Activated T-helper 1 cell treated with anti-CD3 and anti-CD28 coated beads, Interleukin-12 subunit alpha, Interleukin-12 subunit beta, Interleukin-2, Interleukin-4 antibody, amounts not matched to agents 30 ng/mL and 10 ng/mL and 1 ng/mL, durations not matched to agents 14 hours and 24 hours and 36 hours (primary cell): ENCODE measurements around the gene MAP3K10. TPM values are rescaled to one million over a fixed set of nuclear protein-coding genes. Genes with fewer than 3 reads are reported as not detected.

Source experiments
- DNase-seq: peaks from one replicate; pipeline ENCODE4 v3.0.0; 2021; ENCODE audit warnings: low spot score
- H3K27ac Mint-ChIP-seq: one replicate; pipeline ENCODE4 v1.8.0; 2021; ENCODE audit warnings: mild to moderate bottlenecking, mixed read lengths
- H3K27me3 Mint-ChIP-seq: one replicate; pipeline ENCODE4 v1.8.0; 2022; ENCODE audit warnings: mild to moderate bottlenecking, moderate library complexity, mixed read lengths; ENCODE audit not compliant: insufficient read depth
- H3K36me3 Mint-ChIP-seq: one replicate; pipeline ENCODE4 v1.8.0; 2021; ENCODE audit warnings: low read depth, mixed read lengths
- H3K4me1 Mint-ChIP-seq: one replicate; pipeline ENCODE4 v1.8.0; 2021; ENCODE audit warnings: low read depth, mixed read lengths
- H3K4me3 Mint-ChIP-seq: one replicate; pipeline ENCODE4 v1.8.0; 2021; ENCODE audit warnings: mild to moderate bottlenecking, moderate library complexity, mixed read lengths
- H3K9me3 Mint-ChIP-seq: one replicate; pipeline ENCODE4 v1.8.0; 2021; ENCODE audit warnings: mixed read lengths
- intact Hi-C: fragments of 100-400 bp; cut with micrococcal nuclease; formaldehyde crosslinking; loops from one replicate; pipeline ENCODE4 v1.15.1; 2024
- total RNA-seq: library from RNA; stranded (reverse); gene quantifications from 2 replicates; pipeline ENCODE4 v1.2.3, GENCODE V29; 2022

The MAP3K10 gene
- total RNA-seq, 1 donor from 2014 or later = 19.8 TPM

- Mint-ChIP-seq H3K36me3 (peaks cover 28% of the 10 kb centered on the region), H3K4me3 (no peak overlapping the region), H3K27me3 (no peaks in the 10 kb centered on the region)
Measured at GRCh38 chr19:40255619-40256166, 64.5 kb downstream of the MAP3K10 start.

GRCh38 chr19:40256512-40256911 lies 65.3 kb downstream of the MAP3K10 start:
- DNase-seq = no peak
- peaks cover 29% of the 10 kb centered on the region for H3K36me3 Mint-ChIP-seq
- H3K27ac Mint-ChIP-seq = no peak overlapping the region
- H3K4me1 Mint-ChIP-seq = peaks cover 7% of the 10 kb centered on the region
- H3K27me3 Mint-ChIP-seq = no peaks in the 10 kb centered on the region
- intact Hi-C loops = no loop called here
- no peak overlapping the region for H3K4me3 Mint-ChIP-seq
- no peaks in the 10 kb centered on the region for H3K9me3 Mint-ChIP-seq

More at GRCh38 chr19:40255619-40256166, 64.5 kb downstream of the MAP3K10 start:
- no peaks in the 10 kb centered on the region for H3K9me3 Mint-ChIP-seq
- intact Hi-C loops = no loop called here
- no peak overlapping the region for H3K27ac Mint-ChIP-seq
- H3K4me1 Mint-ChIP-seq = peaks cover 7% of the 10 kb centered on the region
- DNase-seq = no peak

- H3K36me3 Mint-ChIP-seq = peaks cover 32% of the 10 kb centered on the region
- no peaks in the 10 kb centered on the region for H3K27me3 Mint-ChIP-seq
Measured at GRCh38 chr19:40257096-40257517, 65.9 kb downstream of the MAP3K10 start.

GRCh38 chr19:40261631-40262030 lies 70.4 kb downstream of the MAP3K10 start:
- H3K9me3 Mint-ChIP-seq = no peaks in the 10 kb centered on the region
- no peak overlapping the region for H3K4me3 Mint-ChIP-seq
- H3K4me1 Mint-ChIP-seq = peaks cover 7% of the 10 kb centered on the region
- DNase-seq = no peak
- no peaks in the 10 kb centered on the region for H3K27me3 Mint-ChIP-seq
- peaks cover 13% of the 10 kb centered on the region for H3K36me3 Mint-ChIP-seq
- no peak overlapping the region for H3K27ac Mint-ChIP-seq
- intact Hi-C loops = no loop called here

More at GRCh38 chr19:40257096-40257517, 65.9 kb downstream of the MAP3K10 start:
- Mint-ChIP-seq H3K4me3 (no peak overlapping the region), H3K27ac (no peak overlapping the region), H3K4me1 (peaks cover 7% of the 10 kb centered on the region), H3K9me3 (no peaks in the 10 kb centered on the region)
- intact Hi-C loops = no loop called here
- no peak for DNase-seq

GRCh38 chr19:40262422-40262821 lies 71.2 kb downstream of the MAP3K10 start:
- DNase-seq = no peak
- H3K36me3 Mint-ChIP-seq = peaks cover 12% of the 10 kb centered on the region
- no peaks in the 10 kb centered on the region for H3K9me3 Mint-ChIP-seq
- H3K4me3 Mint-ChIP-seq = no peak overlapping the region
- H3K27ac Mint-ChIP-seq = no peak overlapping the region
- peaks cover 7% of the 10 kb centered on the region for H3K4me1 Mint-ChIP-seq
- H3K27me3 Mint-ChIP-seq = no peaks in the 10 kb centered on the region
- intact Hi-C loops = no loop called here

- H3K9me3 Mint-ChIP-seq = no peaks in the 10 kb centered on the region
- H3K4me3 Mint-ChIP-seq = no peak overlapping the region
- no peak overlapping the region for H3K27ac Mint-ChIP-seq
- no peaks in the 10 kb centered on the region for H3K27me3 Mint-ChIP-seq
- peaks cover 10% of the 10 kb centered on the region for H3K36me3 Mint-ChIP-seq
- intact Hi-C loops = no loop called here
- no peak for DNase-seq
- H3K4me1 Mint-ChIP-seq = peaks cover 7% of the 10 kb centered on the region
Measured at GRCh38 chr19:40263440-40264313, 72.5 kb downstream of the MAP3K10 start.

- no peak for DNase-seq
- peaks cover 10% of the 10 kb centered on the region for H3K4me1 Mint-ChIP-seq
- no peaks in the 10 kb centered on the region for H3K27me3 Mint-ChIP-seq
- intact Hi-C loops = no loop called here
- H3K36me3 Mint-ChIP-seq = peaks cover 13% of the 10 kb centered on the region
- H3K27ac Mint-ChIP-seq = no peak overlapping the region
- H3K4me3 Mint-ChIP-seq = no peak overlapping the region
- no peaks in the 10 kb centered on the region for H3K9me3 Mint-ChIP-seq
Measured at GRCh38 chr19:40264314-40265054, 73.3 kb downstream of the MAP3K10 start.

Other genes with a start within 250 kb of the MAP3K10 start
- 189 and 190 TPM in 2 replicates for gene PSMC4, start 220.3 kb upstream of the MAP3K10 start, total RNA-seq
- 6.1 and 7.1 TPM in 2 replicates for gene ZNF546, start 194.4 kb upstream of the MAP3K10 start, total RNA-seq
- gene ZNF780B, start 135.2 kb upstream of the MAP3K10 start, total RNA-seq = 25.8 and 29.0 TPM in 2 replicates
- 14.8 and 16.7 TPM in 2 replicates for gene ZNF780A, start 100.5 kb upstream of the MAP3K10 start, total RNA-seq
- not detected in 2 replicates for gene TTC9B, start 27.0 kb downstream of the MAP3K10 start, total RNA-seq
- 0.12 TPM in 1 of 2 replicates, not detected in the other for gene CCNP, start 35.3 kb downstream of the MAP3K10 start, total RNA-seq
- gene AKT2, start 93.9 kb downstream of the MAP3K10 start, total RNA-seq = 160 and 170 TPM in 2 replicates
- 26.4 and 28.1 TPM in 2 replicates for gene C19orf47, start 157.0 kb downstream of the MAP3K10 start, total RNA-seq
- 45.0 and 45.3 TPM in 2 replicates for gene PLD3, start 157.3 kb downstream of the MAP3K10 start, total RNA-seq
- gene HIPK4, start 198.8 kb downstream of the MAP3K10 start, total RNA-seq = not detected in 2 replicates
- 0.99 and 1.7 TPM in 2 replicates for gene PRX, start 222.0 kb downstream of the MAP3K10 start, total RNA-seq
- gene SERTAD1, start 234.6 kb downstream of the MAP3K10 start, total RNA-seq = 18.3 and 19.4 TPM in 2 replicates